ENCODE data around the gene VSIG10L2.

GRCh38 chr11:125949271-125950177, 3.7 kb downstream of the VSIG10L2 start:
- TF ChIP-seq CTCF (IDR thresholded peaks at IDR 0.05): no peak
- TF ChIP-seq ZFX (IDR thresholded peaks at IDR 0.05; ENCODE audit: borderline replicate concordance): no peak

Data from 22Rv1 (cell line).